Epithelial cell of proximal tubule (primary cell): ENCODE measurements around the gene CACNB3. TPM values are rescaled to one million over a fixed set of nuclear protein-coding genes. Genes with fewer than 3 reads are reported as not detected.
"Not testable (repeated sequence)": the region's sequence is repeated elsewhere in the genome, so short reads cannot be mapped to it uniquely, and the experiment has no call there.

Experiments used
- DNase-seq: peaks from one replicate; pipeline ENCODE4 v3.0.0-alpha.2; 2011; ENCODE audit warnings: low read depth
- H3K4me3 ChIP-seq: 2 replicates; pipeline ENCODE4 v1.5.1; 2011; ENCODE audit warnings: low read depth, mild to moderate bottlenecking, low read length
- total RNA-seq: library from RNA; depleted of rRNA; stranded (reverse); fragments of >200 nt; gene quantifications from 2 replicates; pipeline ENCODE4 v1.2.3, GENCODE V29; 2015
- TF ChIP-seq, protein P1 (sequence below): conservative IDR thresholded peaks from 2 replicates; pipeline ENCODE4 v1.5.1; 2012; ENCODE audit warnings: low read depth, mild to moderate bottlenecking, low read length

Gene CACNB3
- total RNA-seq, 1 donor from 2014 or later: 19.6 TPM

- no peak overlapping the region for H3K4me3 ChIP-seq
- no peak for DNase-seq
- TF ChIP-seq, protein P1, sequence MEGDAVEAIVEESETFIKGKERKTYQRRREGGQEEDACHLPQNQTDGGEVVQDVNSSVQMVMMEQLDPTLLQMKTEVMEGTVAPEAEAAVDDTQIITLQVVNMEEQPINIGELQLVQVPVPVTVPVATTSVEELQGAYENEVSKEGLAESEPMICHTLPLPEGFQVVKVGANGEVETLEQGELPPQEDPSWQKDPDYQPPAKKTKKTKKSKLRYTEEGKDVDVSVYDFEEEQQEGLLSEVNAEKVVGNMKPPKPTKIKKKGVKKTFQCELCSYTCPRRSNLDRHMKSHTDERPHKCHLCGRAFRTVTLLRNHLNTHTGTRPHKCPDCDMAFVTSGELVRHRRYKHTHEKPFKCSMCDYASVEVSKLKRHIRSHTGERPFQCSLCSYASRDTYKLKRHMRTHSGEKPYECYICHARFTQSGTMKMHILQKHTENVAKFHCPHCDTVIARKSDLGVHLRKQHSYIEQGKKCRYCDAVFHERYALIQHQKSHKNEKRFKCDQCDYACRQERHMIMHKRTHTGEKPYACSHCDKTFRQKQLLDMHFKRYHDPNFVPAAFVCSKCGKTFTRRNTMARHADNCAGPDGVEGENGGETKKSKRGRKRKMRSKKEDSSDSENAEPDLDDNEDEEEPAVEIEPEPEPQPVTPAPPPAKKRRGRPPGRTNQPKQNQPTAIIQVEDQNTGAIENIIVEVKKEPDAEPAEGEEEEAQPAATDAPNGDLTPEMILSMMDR: no peak
These were observed 14.2 kb downstream of the CACNB3 start for GRCh38 chr12:48832321-48833060.

DNA sequence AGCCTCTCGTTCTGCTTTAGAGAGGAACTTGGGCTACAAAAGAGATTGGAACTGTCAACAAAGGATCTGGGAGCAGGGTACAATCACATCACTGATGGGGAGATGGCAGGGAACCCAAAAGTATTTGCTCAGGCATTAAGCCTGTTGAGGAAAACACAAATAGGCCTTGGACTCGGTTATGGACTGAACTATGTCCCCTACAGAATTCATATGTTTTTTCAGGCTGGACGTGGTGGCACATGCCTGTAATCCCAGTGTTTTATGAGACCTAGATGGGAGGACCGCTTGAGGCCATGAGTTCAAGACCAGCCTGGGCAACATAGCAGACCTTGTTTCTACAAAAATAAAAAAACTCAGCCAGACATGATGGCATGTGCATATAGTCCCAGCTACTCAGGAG, 19.8 kb downstream of the CACNB3 start:
- no peak overlapping the region for H3K4me3 ChIP-seq
- TF ChIP-seq, protein P1: no peak
- no peak for DNase-seq

DNA sequence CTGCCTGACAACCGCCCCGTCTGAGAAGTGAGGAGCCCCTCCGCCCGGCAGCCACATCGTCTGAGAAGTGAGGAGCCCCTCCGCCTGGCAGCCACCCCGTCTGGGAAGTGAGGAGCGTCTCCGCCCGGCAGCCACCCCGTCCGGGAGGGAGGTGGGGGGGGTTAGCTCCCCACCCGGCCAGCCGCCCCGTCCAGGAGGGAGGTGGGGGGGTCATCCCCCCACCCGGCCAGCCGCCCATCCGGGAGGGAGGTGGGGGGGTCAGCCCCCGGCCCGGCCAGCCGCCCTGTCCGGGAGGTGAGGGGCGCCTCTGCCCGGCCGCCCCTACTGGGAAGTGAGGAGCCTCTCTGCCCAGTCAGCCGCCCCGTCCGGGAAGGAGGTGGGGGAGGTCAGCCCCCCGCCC, 23.7 kb downstream of the CACNB3 start:
- not testable (repeated sequence) for DNase-seq, H3K4me3 ChIP-seq

GRCh38 chr12:48851883-48852733, 33.8 kb downstream of the CACNB3 start, which contains the start of gene DDX23:
Gene DDX23, minus strand, starts transcription at chr12:48852163. Its CDS starts 6,381 bp downstream, at chr12:48845782.
- DNase-seq: peak; percentile 63
- TF ChIP-seq, protein P1: no peak
- H3K4me3 ChIP-seq: peak within 1 kb of the TSS; percentile 75

DNA sequence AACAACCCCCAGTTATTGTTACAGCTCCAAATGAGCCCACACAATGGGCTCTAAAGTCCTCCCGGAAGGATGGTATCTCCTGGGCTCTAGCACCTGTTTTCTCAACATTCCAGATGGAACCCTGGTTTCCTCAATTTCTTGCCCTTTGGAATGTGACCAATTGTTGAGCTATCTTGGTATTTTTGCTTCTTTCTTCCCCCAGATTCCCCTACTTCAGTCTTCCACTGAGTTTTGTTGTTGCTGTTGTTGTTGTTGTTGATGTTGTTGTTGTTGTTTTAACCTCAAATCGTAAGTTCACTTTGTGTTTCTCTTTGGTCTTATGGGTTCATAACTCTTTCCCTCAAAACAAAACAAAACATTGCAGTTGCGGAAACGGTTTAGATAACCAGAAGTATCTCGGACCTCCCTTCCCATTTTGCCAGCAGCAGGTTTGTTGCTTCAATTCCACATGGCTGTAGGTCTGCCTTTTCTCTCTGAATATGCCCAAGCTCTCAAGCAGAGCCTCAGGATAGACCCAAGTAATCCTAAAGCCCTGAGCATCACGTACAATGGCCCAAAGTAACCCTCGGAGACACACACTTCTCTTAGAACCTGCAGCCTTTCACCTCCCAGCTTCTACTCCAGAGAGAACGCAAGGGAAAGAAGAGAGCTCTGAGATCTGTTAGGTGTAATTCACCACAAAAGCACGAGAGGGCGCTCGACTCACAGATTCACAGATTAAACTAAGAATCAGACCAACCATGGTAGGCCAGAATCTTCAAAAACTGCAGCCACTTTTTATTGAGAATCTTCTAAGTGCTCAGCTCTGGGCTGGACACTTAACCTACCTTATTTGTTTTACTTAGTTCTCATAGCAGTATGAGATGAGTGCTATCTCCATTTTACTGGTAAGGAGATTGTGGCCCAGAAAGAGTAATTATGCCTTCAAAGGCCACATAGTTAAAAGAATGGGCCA, 34.7 kb downstream of the CACNB3 start:
- TF ChIP-seq, protein P1: peak; percentile 86
- H3K4me3 ChIP-seq: peak overlapping the region; percentile 75
- DNase-seq: peak; percentile 57

DNA sequence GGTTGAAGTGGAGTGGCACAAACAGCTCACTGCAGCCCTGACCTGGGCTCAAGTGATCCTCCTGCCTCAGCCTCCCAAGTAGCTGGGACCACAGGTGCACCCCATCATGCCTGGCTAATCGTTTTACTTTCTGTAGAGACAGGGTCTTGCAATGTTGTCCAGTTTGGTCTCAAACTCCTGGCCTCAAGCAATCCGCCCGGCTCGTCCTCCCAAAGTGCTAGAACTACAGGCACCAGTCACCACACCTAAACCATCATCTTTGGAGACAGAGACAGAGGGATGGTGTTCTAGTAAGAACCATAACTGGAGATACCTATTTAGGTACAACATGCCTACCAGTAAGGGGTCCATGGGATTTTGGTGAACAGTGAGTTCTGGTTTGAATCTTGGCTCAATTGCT, 36.2 kb downstream of the CACNB3 start:
- TF ChIP-seq, protein P1: no peak
- no peak overlapping the region for H3K4me3 ChIP-seq
- DNase-seq: no peak

GRCh38 chr12:48854932-48855331, 36.6 kb downstream of the CACNB3 start:
- not testable (repeated sequence) for DNase-seq, H3K4me3 ChIP-seq
